Activated naive CD4-positive, alpha-beta T cell treated with anti-CD3 and anti-CD28 coated beads, Interleukin-2, amount 50 U/mL, for 72 hours (primary cell): ENCODE results near the gene SPRN. TPM values are rescaled to one million over a fixed set of nuclear protein-coding genes. Genes with fewer than 3 reads are reported as not detected.

ENCODE experiments used
- ATAC-seq, 2 donors: fragments of 150-1000 bp; cut with Tn5 transposase; 2 replicates each; pipeline ENCODE4 v1.10.0; 2021; ENCODE audit warnings: mild to moderate bottlenecking in 2 of 2, moderate library complexity in 2 of 2
- DNase-seq, 2 donors: peaks; one replicate each; pipeline ENCODE4 v3.0.0; 2021 to 2022; ENCODE audit warnings: low spot score in 2 of 2
- H3K27ac Mint-ChIP-seq, 2 donors: one replicate each; pipeline ENCODE4 v1.8.0; 2022; ENCODE audit warnings: mild to moderate bottlenecking in 2 of 2, mixed read lengths in 2 of 2
- H3K36me3 Mint-ChIP-seq, 2 donors: one replicate each; pipeline ENCODE4 v1.8.0; 2022; ENCODE audit warnings: mixed read lengths in 2 of 2
- H3K9me3 Mint-ChIP-seq, 2 donors: one replicate each; pipeline ENCODE4 v1.8.0; 2022; ENCODE audit warnings: mixed read lengths in 2 of 2
- total RNA-seq, 2 donors: library from RNA; stranded (reverse); gene quantifications; one replicate each; pipeline ENCODE4 v1.2.3, GENCODE V29; 2022

SPRN gene
- total RNA-seq, 2 donors from 2014 or later, result not detected

DNA sequence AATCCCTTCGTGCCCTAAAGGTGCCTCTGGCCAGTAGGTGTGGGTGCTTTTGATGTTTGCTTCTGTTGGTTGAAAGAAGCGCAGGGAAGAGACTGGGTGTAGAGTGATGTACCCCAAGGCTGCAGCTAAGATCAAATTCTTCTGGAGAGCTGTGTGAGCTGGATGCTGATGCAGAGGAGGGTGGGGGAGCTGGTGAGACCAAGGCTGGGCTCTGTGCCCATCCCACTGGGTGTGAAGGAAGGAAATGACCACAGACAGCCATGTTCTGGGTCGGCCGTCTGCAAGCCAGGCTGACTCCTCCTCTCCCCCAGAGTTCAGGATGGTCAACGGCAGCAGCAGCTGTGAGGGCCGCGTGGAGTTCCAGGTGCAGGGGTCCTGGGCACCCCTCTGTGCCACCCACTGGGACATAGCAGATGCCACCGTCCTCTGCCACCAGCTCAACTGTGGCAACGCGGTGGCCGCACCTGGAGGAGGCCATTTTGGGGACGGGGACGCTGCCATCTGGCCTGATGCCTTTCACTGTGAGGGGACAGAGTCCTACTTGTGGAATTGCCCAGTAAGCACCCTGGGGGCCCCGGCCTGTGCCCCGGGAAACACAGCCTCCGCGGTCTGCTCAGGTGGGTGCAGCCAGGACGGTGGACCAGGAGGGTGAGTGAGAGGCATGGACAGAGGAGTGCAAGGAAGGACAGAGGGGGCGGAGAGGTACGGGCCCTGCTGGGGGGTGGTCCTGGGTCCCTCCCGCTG, 34.5 kb upstream of the SPRN start:
- DNase-seq (peak in 1 of 2 donors; percentile 40), ATAC-seq (no peak)
- Mint-ChIP-seq H3K36me3 (no peaks in the 10 kb centered on the region), H3K9me3 (no peaks in the 10 kb centered on the region), H3K27ac (no peak overlapping the region)

- Mint-ChIP-seq H3K9me3 (no peaks in the 10 kb centered on the region), H3K27ac (no peak overlapping the region), H3K36me3 (no peaks in the 10 kb centered on the region)
- peak in 1 of 2 donors; percentile 52 for DNase-seq
- ATAC-seq, result no peak
These were observed 33.7 kb upstream of the SPRN start for GRCh38 chr10:133458021-133458709.

DNA sequence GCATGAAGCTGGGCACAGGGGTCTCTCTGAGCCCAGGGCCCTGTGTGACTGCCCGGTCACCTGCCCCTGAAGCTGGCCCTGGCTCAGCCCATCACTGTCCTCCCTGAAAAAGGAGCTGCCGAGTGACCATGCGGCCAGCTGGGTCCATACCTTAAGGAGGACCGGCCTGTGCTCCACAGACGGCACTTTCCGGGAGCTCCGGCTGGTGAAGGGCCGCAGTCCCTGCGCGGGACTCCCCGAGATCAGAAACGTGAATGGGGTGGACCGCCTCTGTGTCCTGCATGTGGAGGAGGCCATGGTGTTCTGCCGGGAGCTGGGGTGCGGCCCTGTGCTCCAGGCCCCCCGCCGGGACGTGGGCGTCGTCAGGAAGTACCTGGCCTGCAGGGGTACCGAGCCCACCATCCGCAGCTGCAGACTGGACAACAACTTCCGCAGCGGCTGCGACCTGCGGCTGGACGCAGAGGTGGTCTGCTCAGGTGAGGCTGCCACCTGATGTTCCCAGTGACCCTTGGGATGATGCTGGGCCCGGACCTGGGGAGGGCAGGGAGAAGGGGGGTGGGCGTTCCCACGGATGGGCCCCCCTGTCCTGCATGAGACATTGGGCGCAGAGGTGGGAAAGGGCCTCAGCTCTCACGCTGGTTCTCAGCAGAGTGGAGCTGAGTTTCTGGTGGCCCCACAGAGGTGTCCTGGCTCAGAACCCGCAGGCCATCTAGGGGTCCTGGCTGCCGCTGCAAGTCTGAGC, 32.8 kb upstream of the SPRN start:
- DNase-seq (peak in 1 of 2 donors; percentile 47), ATAC-seq (no peak)
- Mint-ChIP-seq H3K27ac (no peak overlapping the region), H3K9me3 (no peaks in the 10 kb centered on the region), H3K36me3 (no peaks in the 10 kb centered on the region)

GRCh38 chr10:133456041-133456951, 31.9 kb upstream of the SPRN start:
- DNase-seq, result peak in 1 of 2 donors; percentile 43
- no peaks in the 10 kb centered on the region for H3K36me3 Mint-ChIP-seq
- ATAC-seq, result no peak
- no peaks in the 10 kb centered on the region for H3K9me3 Mint-ChIP-seq
- H3K27ac Mint-ChIP-seq, result no peak overlapping the region

- ATAC-seq (no peak), DNase-seq (peak in 1 of 2 donors; percentile 28)
- Mint-ChIP-seq H3K36me3 (no peaks in the 10 kb centered on the region), H3K27ac (no peak overlapping the region), H3K9me3 (no peaks in the 10 kb centered on the region)
These were observed 31.2 kb upstream of the SPRN start for GRCh38 chr10:133455611-133456031.

DNA sequence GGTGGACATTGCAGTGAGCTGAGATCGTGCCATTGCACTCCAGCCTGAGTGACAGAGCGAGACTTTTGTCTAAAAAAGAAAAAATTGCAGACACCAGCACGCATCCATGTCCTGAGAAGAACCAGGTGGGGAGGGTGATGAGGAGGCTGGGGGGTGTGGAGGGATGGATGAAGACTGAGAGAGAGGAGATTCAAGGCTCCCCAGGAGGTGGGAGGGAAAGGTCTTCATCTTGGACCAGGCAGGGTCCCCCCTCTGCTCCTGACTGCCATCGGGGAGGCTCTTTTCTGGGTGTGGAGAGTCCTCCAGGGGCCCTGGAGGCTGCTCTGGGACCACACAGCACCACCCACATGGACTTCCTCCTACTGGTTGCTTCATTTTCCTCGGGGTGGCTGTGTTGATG, 30.8 kb upstream of the SPRN start:
- DNase-seq (peak in 1 of 2 donors; percentile 20), ATAC-seq (no peak)
- Mint-ChIP-seq H3K36me3 (no peaks in the 10 kb centered on the region), H3K9me3 (no peaks in the 10 kb centered on the region), H3K27ac (no peak overlapping the region)

DNA sequence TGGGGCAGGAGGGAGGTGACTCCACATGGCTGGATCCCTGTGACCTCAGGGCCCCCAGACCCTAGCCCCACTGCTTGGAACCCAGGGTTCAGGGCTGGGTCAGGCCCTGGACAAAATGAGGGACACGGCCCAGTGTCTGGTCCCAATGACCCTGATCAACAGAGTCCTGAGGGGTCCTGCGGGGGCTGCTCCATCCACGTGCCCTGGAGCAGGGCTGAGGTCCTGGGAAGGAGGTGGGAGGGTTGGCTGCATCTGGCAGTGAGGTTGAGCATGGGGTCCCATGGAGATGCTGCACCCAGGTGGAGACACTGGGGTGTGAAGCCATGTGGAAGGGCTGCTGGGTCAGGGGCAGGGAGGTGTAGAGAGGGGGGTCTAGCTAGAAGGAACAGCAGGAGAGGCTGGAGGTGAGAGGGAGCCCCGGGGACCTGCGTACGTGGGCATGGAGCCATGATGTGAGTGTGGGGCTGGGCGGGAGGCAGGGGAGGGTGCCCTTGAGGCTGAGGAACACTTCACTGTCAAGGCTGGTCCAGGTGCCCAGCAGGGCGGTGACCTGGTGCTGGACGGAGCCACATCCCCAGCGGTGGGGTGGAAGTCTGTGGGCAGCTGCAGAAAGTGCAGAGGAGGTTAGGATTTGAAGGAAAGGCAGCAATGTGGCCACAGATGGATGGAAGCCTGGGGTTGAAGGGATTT, 29.9 kb upstream of the SPRN start:
- Mint-ChIP-seq H3K36me3 (peaks cover 2 to 3% of the 10 kb centered on the region in 2 donors), H3K27ac (no peak overlapping the region), H3K9me3 (peaks cover 2 to 3% of the 10 kb centered on the region in 2 donors)
- DNase-seq, result peak in 1 of 2 donors; percentile 46
- no peak for ATAC-seq

GRCh38 chr10:133453516-133454203, 29.2 kb upstream of the SPRN start, which contains the start of gene SCART1:
Gene SCART1 (plus strand): TSS chr10:133453945. CDS start chr10:133453998, 53 bp downstream.
- DNase-seq, result peak in 1 of 2 donors; percentile 43
- Mint-ChIP-seq H3K9me3 (peaks cover 6 to 9% of the 10 kb centered on the region in 2 donors), H3K36me3 (peaks cover 6 to 10% of the 10 kb centered on the region in 2 donors), H3K27ac (peak within 1 kb of the TSS in 1 of 2 donors; percentile 67)
- no peak for ATAC-seq

DNA sequence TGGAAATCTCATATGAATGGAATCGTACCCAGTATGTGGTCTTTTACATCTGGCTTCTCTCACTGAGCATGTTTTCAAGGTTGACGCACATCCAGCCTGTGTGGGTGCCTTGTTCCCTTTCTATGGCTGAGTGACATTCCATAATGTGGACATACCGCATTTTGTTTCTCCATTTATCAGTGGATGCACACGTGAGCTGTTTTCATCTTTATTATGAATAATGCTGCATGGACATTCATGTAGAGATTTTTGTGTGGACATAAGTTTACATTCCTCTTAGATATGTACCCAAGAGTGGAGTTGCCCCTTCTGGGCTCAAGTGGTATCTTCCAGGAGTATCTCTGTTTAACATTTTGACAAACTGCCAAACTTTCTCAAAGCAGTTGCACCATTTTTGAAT, 28.0 kb upstream of the SPRN start:
- ATAC-seq, result no peak
- Mint-ChIP-seq H3K36me3 (peaks cover 14 to 19% of the 10 kb centered on the region in 2 donors), H3K27ac (no peak overlapping the region), H3K9me3 (peaks cover 14 to 20% of the 10 kb centered on the region in 2 donors)
- DNase-seq, result no peak

GRCh38 chr10:133451346-133451745, 26.9 kb upstream of the SPRN start:
- DNase-seq (no peak), ATAC-seq (no peak)
- H3K9me3 Mint-ChIP-seq, result peaks cover 22 to 28% of the 10 kb centered on the region in 2 donors
- peaks cover 24 to 29% of the 10 kb centered on the region in 2 donors for H3K36me3 Mint-ChIP-seq
- H3K27ac Mint-ChIP-seq, result no peak overlapping the region

DNA sequence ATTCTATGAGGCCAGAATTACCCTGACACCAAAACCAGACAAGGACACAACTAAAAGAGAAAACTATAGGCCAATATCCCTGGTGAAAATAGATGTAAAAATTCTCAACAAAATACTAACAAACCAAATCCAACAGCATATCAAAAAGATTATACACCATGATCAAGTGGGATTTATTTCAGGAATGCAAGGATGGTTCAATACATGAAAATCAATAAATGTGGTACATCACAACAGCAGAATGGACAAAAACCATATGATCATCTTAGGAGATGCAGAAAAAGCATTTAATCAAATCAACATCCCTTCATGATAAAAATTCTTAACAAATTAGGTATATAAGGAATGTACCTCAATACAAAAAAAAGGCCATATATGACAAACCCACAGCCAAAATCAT, 23.7 kb upstream of the SPRN start:
- H3K36me3 Mint-ChIP-seq, result peaks cover 24 to 39% of the 10 kb centered on the region in 2 donors
- DNase-seq (no peak), ATAC-seq (no peak)
- no peak overlapping the region for H3K27ac Mint-ChIP-seq
- H3K9me3 Mint-ChIP-seq, result peaks cover 26 to 37% of the 10 kb centered on the region in 2 donors

DNA sequence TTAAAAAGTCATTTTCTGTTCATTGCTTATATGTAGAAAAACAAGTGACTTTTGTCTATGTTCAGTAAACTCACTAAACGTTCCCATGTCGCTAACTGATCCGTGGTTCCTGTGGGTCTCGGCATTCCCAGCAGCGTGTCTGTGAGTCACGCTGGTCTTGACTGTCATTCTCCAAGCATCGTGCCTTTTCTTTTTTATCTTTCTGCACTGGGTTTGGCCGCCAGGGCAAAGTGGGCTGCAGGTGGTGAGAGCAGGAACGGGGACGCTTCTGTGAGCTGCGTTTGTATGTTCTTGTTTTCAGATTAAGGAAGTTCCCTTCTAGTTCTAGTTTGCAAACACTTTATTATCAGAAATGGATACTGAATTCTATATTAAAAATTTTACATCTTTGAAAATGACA, 22.6 kb upstream of the SPRN start:
- no peak overlapping the region for H3K27ac Mint-ChIP-seq
- no peak for DNase-seq
- H3K9me3 Mint-ChIP-seq, result peaks cover 26 to 37% of the 10 kb centered on the region in 2 donors
- ATAC-seq, result no peak
- peaks cover 30 to 39% of the 10 kb centered on the region in 2 donors for H3K36me3 Mint-ChIP-seq

DNA sequence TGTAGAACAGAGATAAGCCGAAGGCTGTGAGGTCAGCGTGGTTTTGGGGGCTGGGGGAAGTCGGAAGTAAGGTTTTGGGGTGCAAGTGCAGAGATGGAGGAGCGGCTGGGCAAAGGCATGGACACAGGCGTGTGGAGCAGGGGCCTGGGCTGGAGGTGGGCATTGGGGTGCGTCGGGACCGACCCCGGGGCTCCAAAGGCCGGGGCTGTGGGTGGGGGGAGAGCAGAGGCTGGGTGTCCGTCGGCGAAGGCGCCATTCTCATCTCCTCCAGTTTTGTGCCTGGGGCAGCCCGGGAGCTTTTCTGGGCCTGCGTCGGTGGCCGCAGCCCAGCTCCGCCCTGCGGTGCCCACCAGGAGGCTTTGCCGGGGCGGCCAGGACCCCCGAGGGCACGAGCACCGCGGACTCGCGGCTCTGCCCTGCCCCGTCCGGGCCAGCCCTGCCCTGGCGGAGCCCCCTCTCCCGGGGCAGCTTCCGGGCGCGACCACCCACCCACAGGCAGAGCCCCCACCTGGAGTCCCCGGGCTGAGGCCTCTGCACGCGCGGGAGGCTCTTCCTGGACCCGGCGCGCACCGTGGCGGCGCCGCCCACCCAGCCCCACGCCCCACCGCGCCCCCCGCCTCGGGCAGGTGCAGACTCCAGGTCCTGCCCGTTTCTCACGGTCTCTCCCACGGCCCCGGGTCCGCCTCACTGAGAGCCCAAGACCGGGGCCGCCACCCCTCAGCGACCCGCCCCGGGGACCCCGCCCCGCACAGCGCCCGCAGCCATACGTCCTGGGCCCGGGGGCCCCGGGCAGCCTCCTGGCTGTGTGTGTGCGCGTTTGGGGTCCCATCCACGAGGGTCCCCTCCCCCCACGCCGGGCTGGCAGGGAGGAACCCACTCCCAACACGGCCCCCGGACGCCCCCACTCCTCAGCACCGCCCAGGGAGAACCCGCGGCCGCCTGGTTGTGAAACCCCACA, 21.6 kb upstream of the SPRN start:
- no peak overlapping the region for H3K27ac Mint-ChIP-seq
- H3K36me3 Mint-ChIP-seq, result peaks cover 30 to 39% of the 10 kb centered on the region in 2 donors
- no peak for ATAC-seq
- peaks cover 26 to 37% of the 10 kb centered on the region in 2 donors for H3K9me3 Mint-ChIP-seq
- DNase-seq, result no peak

- no peak for DNase-seq
- peaks cover 30 to 39% of the 10 kb centered on the region in 2 donors for H3K36me3 Mint-ChIP-seq
- H3K9me3 Mint-ChIP-seq, result peaks cover 26 to 37% of the 10 kb centered on the region in 2 donors
These were observed 20.9 kb upstream of the SPRN start for GRCh38 chr10:133445268-133445732.

More at GRCh38 chr10:133445268-133445732, 20.9 kb upstream of the SPRN start:
- ATAC-seq, result no peak
- no peak overlapping the region for H3K27ac Mint-ChIP-seq
